ENCODE results near the gene KLK2. TPM values are rescaled to one million over a fixed set of nuclear protein-coding genes. Genes with fewer than 3 reads are reported as not detected.
"Not testable (repeated sequence)": the region's sequence is repeated elsewhere in the genome, so short reads cannot be mapped to it uniquely, and the experiment has no call there.

KLK2 gene
- total RNA-seq, 1 experiment from 2014 or later = not detected

GRCh38 chr19:50893047-50893736 lies 20.0 kb downstream of the KLK2 start:
- no peak for DNase-seq (ENCODE audit: low read depth)

DNA sequence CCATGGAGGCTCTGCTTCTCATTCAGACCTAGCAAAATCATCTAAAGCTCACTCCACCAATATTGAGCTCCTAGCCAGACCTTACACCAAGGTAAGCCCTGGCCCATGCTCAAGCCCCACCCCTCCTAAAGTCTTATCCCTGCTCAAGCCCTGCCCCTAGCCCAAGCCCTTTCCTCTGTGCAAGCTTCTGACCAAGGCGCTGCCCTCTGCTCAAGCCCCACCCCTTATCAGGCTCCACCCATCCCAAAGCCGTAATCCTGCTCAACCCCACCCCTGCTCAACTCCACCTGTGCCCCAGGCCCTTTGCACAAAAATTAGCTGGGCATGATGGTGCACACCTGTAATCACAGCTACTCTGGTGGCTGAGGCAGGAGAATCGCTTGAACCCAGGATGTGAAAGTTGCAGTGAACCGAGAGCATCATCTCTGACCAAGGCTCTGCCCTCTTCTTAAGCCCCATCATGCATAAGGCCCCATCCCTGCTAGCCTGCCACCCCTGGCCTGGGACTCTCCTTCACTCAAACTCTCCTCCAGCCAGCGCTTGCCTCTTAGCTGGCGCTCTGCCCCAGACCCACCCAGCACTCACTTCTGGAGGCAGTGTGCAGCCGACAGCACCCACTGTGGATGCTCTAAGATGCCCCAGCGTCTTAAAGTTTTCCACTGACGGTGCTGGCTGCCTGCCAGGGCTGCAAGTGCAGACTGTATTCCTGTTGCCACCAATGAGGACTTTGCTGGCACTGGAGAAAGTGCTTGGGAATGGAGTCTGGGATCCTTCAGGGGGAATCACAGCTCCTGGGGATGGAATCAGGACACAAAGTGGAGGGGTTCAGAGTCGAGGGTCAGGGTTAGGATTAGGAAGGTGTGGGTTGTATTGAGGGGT lies 21.5 kb downstream of the KLK2 start:
- DNase-seq (ENCODE audit: low read depth) = no peak

DNA sequence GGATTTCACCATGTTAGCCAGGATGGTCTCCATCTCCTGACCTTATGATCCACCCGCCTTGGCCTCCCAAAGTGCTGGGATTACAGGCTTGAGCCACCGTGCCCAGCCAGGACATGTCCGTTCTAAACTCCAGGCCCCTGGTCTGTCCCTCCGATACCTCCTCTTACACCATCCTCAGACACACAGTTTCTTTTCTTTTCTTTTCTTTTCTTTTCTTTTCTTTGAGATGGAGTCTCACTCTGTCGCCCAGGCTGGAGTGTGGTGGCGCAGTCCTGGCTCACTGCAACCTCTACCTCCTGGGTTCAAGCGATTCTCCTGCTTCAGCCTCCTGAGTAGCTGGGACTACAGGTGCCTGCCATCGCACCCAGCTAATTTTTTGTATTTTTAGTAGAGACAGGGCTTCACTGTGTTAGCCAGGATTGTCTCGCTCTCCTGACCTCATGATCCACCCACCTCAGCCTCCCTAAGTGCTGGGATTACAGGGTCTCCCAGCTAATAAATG lies 22.9 kb downstream of the KLK2 start:
- not testable (repeated sequence) for DNase-seq (ENCODE audit: low read depth)

- peak; percentile 84 for DNase-seq (ENCODE audit: low read depth)
Observed at GRCh38 chr19:50896591-50897190, 23.5 kb downstream of the KLK2 start.

DNA sequence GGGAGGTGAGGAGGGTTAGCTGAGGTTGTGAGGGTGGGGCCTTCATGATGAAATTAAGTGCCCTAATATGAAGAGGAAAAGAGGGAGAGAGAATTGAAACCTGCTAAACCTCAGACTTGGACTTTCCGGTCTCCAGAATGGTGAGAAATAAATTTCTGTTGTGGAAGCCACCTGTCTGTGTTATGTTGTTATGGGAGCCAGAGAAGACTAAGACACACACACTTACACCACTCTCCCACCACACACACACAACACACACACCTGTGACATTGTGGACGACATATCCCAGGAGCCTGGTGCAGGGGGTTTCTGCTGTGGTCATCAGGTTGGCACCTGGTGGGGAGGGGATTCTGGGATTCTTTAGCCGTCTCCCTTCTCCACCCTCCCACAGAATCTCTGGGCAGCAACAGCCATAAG lies 24.0 kb downstream of the KLK2 start:
- no peak for DNase-seq (ENCODE audit: low read depth)

GRCh38 chr19:50897612-50898011 lies 24.4 kb downstream of the KLK2 start:
- DNase-seq (ENCODE audit: low read depth) = no peak

DNA sequence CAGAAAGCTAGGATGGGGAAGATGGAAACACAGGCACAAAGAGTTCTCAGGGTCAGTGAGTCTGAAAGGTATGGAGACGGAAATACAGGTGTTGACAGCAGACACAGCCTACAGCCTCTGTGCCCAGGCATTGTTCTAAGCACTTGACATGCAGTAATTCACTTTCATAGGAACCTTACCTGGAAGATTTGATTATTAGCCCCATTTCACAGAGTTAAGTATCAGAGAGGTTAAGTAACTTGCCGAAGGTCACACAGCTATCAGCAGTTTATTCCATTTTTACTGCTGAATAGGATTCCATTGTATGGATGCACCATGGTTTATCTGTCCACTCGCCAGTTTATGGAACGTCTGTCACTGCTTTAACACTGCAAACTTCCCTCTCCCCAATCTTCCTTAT lies 24.8 kb downstream of the KLK2 start:
- no peak for DNase-seq (ENCODE audit: low read depth)

DNA sequence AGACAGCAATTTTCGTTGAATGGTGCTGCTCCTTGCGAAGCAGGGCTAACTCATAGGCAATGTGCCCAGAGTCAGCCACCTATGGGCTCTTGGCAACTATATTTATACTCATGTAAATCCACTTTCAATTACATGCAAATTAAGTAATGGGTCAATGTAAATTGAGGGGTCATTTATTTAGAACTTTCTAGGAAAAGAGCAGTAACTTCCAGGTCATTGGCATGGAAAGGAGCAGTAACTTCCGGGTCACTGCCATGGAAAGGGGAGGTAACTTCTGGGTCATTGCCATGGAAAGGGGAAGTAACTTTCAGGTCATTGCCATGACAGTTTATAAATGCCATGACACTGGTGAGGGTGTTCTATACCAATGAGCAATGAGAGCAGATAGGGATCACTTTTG lies 26.3 kb downstream of the KLK2 start:
- DNase-seq (ENCODE audit: low read depth) = no peak

DNA sequence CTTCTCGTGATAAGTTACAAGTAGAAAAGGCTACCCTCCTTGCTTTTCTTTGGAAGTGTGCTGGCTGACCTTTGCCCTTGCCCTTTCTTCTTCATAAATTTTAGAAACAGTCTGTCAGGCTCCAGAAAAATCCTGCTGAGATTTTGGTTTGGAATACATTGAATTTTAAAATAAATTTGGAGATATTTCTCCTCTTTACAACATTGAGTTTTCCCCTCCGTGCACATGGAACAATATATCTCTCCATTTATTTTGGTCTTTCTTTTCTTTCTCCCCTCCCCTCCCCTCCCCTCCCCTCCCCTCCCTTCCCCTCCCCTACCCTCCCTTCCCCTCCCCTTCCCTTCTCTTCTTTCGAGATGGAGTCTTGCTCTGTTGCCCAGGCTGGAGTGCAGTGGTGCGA lies 29.4 kb downstream of the KLK2 start:
- no peak for DNase-seq (ENCODE audit: low read depth)

- no peak for DNase-seq (ENCODE audit: low read depth)
Observed at GRCh38 chr19:50906217-50906616, 33.0 kb downstream of the KLK2 start.

DNA sequence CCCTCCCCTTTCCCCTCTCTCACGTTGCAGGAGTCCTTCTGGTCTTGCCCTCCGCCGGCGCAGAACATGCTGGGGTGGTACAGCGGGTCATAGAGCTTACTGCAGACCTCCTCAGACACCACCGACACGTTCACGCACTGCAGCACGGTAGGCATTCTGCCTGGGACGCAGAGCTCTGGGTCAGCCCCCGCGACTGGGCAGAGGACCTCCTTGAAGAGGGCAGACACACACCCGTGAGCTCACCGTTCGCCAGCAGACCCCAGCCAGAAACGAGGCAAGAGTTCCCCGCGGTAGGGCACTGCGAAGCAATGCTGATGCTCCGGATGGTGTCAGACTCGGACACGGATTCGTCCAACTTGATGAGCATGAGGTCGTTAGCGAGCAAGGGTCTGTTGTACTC lies 35.1 kb downstream of the KLK2 start:
- DNase-seq (ENCODE audit: low read depth) = no peak

DNA sequence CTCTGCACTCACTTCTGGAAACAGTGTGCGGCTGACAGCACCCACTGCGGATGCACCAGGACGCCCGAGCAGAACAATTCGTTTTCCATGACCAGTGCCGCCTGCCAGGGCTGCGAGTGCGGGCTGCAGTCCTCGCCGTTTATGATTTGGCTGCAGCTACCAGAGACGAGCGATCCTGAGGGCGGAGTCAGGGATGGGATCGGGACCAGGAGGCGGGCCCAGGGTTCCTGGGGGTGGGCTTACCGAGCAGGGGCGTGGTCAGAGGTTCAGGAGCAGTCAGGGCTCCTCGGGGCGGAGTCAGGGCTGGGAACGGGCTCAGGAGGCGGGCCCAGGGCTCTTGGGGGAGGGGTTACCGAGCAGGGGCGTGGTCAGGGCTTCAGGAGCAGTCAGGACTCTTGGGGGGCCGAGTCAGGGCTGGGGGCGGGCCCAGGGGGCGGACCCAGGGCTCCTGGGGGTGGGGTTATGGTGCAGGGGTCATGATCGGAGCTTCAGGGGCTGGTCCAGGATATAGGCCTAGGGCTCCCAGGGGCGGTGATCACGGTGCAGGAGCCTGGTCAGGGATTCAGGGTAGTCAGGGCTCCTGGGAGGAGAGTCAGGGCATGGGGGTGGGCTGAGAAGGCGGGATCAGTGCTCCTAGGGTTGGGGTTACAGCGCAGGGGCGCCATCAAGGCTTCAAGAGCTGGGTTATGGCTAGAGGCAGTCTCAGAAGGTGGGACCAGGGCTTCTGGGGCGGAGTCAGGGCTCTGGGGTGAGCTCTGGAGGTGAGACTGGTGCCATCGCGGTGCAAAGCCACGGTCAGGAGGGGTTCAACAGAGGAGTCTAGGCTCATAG lies 36.2 kb downstream of the KLK2 start:
- no peak for DNase-seq (ENCODE audit: low read depth)

GRCh38 chr19:50910722-50911121 lies 37.5 kb downstream of the KLK2 start:
- DNase-seq (ENCODE audit: low read depth) = no peak

- no peak for DNase-seq (ENCODE audit: low read depth)
Observed at GRCh38 chr19:50911206-50912101, 38.2 kb downstream of the KLK2 start, which contains the start of gene KLK4. Gene KLK4, minus strand, starts transcription at chr19:50911395. Its CDS starts 657 bp downstream, at chr19:50910738.

- DNase-seq (ENCODE audit: low read depth) = no peak
Observed at GRCh38 chr19:50912102-50912599, 38.9 kb downstream of the KLK2 start.

- DNase-seq (ENCODE audit: low read depth) = no peak
Observed at GRCh38 chr19:50912727-50913716, 39.8 kb downstream of the KLK2 start.

DNA sequence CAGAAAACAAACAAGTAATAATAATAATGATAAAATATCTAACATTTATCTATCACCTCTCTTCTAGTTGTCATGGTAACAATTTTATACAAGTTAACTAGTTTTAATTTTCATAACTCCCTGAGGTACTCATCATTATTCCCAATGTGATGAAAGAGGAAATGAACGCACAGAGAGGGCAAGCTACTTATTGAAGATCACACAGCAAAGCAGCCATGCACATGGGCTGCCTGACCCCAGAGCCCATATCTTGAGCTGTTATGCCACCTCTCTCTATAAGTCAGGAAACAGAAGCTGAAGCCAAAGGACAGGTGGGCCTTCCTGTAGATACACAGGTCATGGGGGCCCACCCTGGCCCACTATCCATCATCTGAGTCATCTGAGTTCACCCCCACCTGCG lies 42.8 kb downstream of the KLK2 start:
- DNase-seq (ENCODE audit: low read depth) = no peak

GRCh38 chr19:50921426-50922316 lies 48.4 kb downstream of the KLK2 start:
- no peak for DNase-seq (ENCODE audit: low read depth)

Measured in LHCN-M2 (cell line).